Karpas-422 (cell line): Measurements from ENCODE around the gene NOL12. TPM values are rescaled to one million over a fixed set of nuclear protein-coding genes. Genes with fewer than 3 reads are reported as not detected.

Experiments
- DNase-seq: peaks from one replicate; pipeline ENCODE4 v3.0.0-alpha.2; 2015
- H2AFZ ChIP-seq: fragments of 200-600 bp; sonication (generic); 2 replicates; pipeline ENCODE4 v1.6.1; 2014; ENCODE audit warnings: antibody characterized with exemption, low read length, mixed read lengths
- H3K27ac ChIP-seq: fragments of 200-600 bp; sonication (generic); 2 replicates; pipeline ENCODE4 v1.5.1; 2014; ENCODE audit warnings: mild to moderate bottlenecking, low read length, moderate library complexity
- H3K27me3 ChIP-seq: fragments of 200-600 bp; sonication (generic); 2 replicates; pipeline ENCODE4 v1.6.1; 2014; ENCODE audit warnings: low read length, mixed read lengths
- H3K36me3 ChIP-seq: fragments of 200-600 bp; sonication (generic); 2 replicates; pipeline ENCODE4 v1.6.1; 2014; ENCODE audit warnings: low read length, mixed read lengths; ENCODE audit not compliant: insufficient read depth
- H3K4me1 ChIP-seq: fragments of 200-600 bp; sonication (generic); 2 replicates; pipeline ENCODE4 v1.6.1; 2014; ENCODE audit warnings: mild to moderate bottlenecking, low read length, mixed read lengths
- H3K4me2 ChIP-seq: fragments of 200-600 bp; sonication (generic); 2 replicates; pipeline ENCODE4 v1.6.1; 2014; ENCODE audit warnings: low read length, low read depth, mild to moderate bottlenecking; ENCODE audit not compliant: poor library complexity, severe bottlenecking
- H3K4me3 ChIP-seq: fragments of 200-600 bp; sonication (generic); 2 replicates; pipeline ENCODE4 v1.5.1; 2014; ENCODE audit warnings: mild to moderate bottlenecking, antibody characterized with exemption, low read length, mixed read lengths
- H3K79me2 ChIP-seq: fragments of 200-600 bp; sonication (generic); 2 replicates; pipeline ENCODE4 v1.6.1; 2014; ENCODE audit warnings: mild to moderate bottlenecking, low read length, mixed read lengths
- H3K9ac ChIP-seq: fragments of 200-600 bp; sonication (generic); 2 replicates; pipeline ENCODE4 v1.6.0; 2014; ENCODE audit warnings: low read length
- H3K9me2 ChIP-seq: fragments of 200-600 bp; sonication (generic), shearing (Covaris generic); replicated peaks from 2 replicates; pipeline ENCODE4 v1.6.0; 2014; ENCODE audit warnings: mild to moderate bottlenecking, low read length, moderate library complexity; ENCODE audit not compliant: insufficient read depth
- H3K9me3 ChIP-seq: fragments of 300-700, 200-600 bp; sonication (generic); 2 replicates; pipeline ENCODE4 v1.6.1; 2014; ENCODE audit warnings: low read length, mixed read lengths
- H4K20me1 ChIP-seq: fragments of 200-600 bp; sonication (generic); 2 replicates; pipeline ENCODE4 v1.6.1; 2014; ENCODE audit warnings: mild to moderate bottlenecking, antibody characterized with exemption, low read length, low read depth; ENCODE audit not compliant: insufficient read depth
- small RNA-seq: library from RNA; depleted of rRNA; stranded (forward); fragments of <200 nt; gene quantifications from one replicate; pipeline ENCODE3, GENCODE V24; 2014
- total RNA-seq: library from RNA; depleted of rRNA; stranded (reverse); fragments of >200 nt; shearing (Covaris generic); gene quantifications from 2 replicates; pipeline ENCODE4 v1.2.3, GENCODE V29; 2014; ENCODE audit warnings: low replicate concordance; rRNA removed

NOL12 gene
- total RNA-seq, 1 experiment from 2014 or later = 12.3 TPM

GRCh38 chr22:37734964-37735451 is 48.9 kb downstream of the NOL12 start:
- no peak for DNase-seq
- Histone ChIP-seq H3K4me2 (no peak overlapping the region), H3K9me3 (no peaks in the 10 kb centered on the region), H3K9me2 (no peaks in the 10 kb centered on the region), H3K4me1 (no peaks in the 10 kb centered on the region), H3K36me3 (no peaks in the 10 kb centered on the region), H3K9ac (no peak overlapping the region), H3K27ac (no peak overlapping the region), H3K27me3 (no peaks in the 10 kb centered on the region), H2AFZ (no peak overlapping the region), H3K4me3 (no peak overlapping the region), H4K20me1 (no peaks in the 10 kb centered on the region), H3K79me2 (no peaks in the 10 kb centered on the region)

DNA sequence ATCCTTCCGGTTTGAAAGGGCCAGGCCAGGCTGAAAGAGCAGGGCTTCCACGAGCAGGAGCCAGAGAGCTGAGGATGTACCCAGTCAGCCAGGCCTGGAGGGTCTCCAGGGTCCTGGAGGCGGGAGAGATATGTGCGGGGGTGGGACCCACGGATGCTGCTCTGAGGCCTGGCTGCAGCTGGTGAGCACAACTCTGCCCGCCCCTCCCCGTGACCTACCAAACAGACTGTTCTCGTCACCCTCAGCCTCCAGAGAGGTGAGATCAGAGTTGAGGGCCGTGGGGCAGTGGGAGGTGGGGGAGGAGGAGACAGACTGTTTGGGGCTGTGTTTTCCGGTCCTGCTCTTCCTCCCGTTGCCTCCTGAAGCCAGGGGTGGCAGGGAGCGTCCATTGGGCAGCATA is 52.9 kb downstream of the NOL12 start:
- no peak for DNase-seq
- no peak overlapping the region for H3K9ac ChIP-seq

GRCh38 chr22:37739611-37740049 is 53.5 kb downstream of the NOL12 start:
- no peaks in the 10 kb centered on the region for H3K9me2 ChIP-seq
- H3K4me1 ChIP-seq = peaks cover 4% of the 10 kb centered on the region; the same call in 1 of the 2 replicates
- H3K36me3 ChIP-seq = no peaks in the 10 kb centered on the region
- no peak overlapping the region for H3K27ac ChIP-seq
- no peaks in the 10 kb centered on the region for H3K79me2 ChIP-seq
- no peak overlapping the region for H3K4me3 ChIP-seq
- no peaks in the 10 kb centered on the region for H3K9me3 ChIP-seq
- DNase-seq = no peak
- H3K4me2 ChIP-seq = no peak overlapping the region
- H3K27me3 ChIP-seq = no peaks in the 10 kb centered on the region
- H4K20me1 ChIP-seq = no peaks in the 10 kb centered on the region
- H3K9ac ChIP-seq = no peak overlapping the region
- no peak overlapping the region for H2AFZ ChIP-seq

More for the DNA sequence above, 52.9 kb downstream of the NOL12 start:
- H3K36me3 ChIP-seq = no peaks in the 10 kb centered on the region
- H3K4me1 ChIP-seq = no peaks in the 10 kb centered on the region
- H4K20me1 ChIP-seq = no peaks in the 10 kb centered on the region
- H3K27me3 ChIP-seq = no peaks in the 10 kb centered on the region
- no peak overlapping the region for H3K4me2 ChIP-seq
- no peak overlapping the region for H3K27ac ChIP-seq
- no peaks in the 10 kb centered on the region for H3K9me2 ChIP-seq
- H3K9me3 ChIP-seq = no peaks in the 10 kb centered on the region
- no peaks in the 10 kb centered on the region for H3K79me2 ChIP-seq
- H3K4me3 ChIP-seq = no peak overlapping the region
- no peak overlapping the region for H2AFZ ChIP-seq

GRCh38 chr22:37740455-37741311 is 54.5 kb downstream of the NOL12 start:
- Histone ChIP-seq H3K4me3 (no peak overlapping the region), H4K20me1 (no peaks in the 10 kb centered on the region), H3K27me3 (no peaks in the 10 kb centered on the region), H3K36me3 (no peaks in the 10 kb centered on the region), H3K79me2 (peaks cover 8% of the 10 kb centered on the region), H3K4me1 (peaks cover 12% of the 10 kb centered on the region), H3K9me2 (no peaks in the 10 kb centered on the region), H2AFZ (no peak overlapping the region), H3K4me2 (no peak overlapping the region), H3K27ac (no peak overlapping the region), H3K9me3 (no peaks in the 10 kb centered on the region), H3K9ac (no peak overlapping the region)
- no peak for DNase-seq

DNA sequence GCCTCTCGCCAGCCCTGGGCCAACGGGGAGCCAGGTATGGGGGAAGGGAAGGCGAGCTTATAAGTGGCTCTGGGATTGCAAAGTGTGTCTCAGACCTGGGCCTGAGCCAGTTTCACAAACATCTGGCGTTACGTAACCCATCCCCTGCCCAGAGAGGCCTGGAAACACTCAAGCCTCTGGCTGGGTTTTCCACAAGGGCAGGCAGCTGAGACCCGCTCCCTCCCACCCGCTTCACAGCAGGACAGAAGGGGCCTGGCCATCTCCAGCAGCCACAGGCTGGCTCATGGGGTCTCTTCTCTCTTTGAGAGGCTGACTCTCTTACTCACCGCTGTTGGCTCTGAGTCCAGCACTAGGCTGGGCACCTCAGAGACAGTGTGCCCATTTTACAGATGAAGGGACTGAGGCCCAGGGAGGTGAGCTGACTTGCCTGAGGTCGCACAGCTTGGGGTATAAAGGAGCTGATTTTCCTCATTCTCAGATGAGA is 55.2 kb downstream of the NOL12 start:
- no peak for DNase-seq
- no peak overlapping the region for H3K4me2 ChIP-seq
- H3K4me3 ChIP-seq = no peak overlapping the region
- peaks cover 9% of the 10 kb centered on the region for H3K79me2 ChIP-seq
- H3K9me2 ChIP-seq = no peaks in the 10 kb centered on the region
- no peaks in the 10 kb centered on the region for H3K27me3 ChIP-seq
- no peak overlapping the region for H3K9ac ChIP-seq
- peaks cover 12% of the 10 kb centered on the region for H3K4me1 ChIP-seq
- H2AFZ ChIP-seq = no peak overlapping the region
- H4K20me1 ChIP-seq = no peaks in the 10 kb centered on the region
- no peaks in the 10 kb centered on the region for H3K9me3 ChIP-seq
- no peak overlapping the region for H3K27ac ChIP-seq
- no peaks in the 10 kb centered on the region for H3K36me3 ChIP-seq

DNA sequence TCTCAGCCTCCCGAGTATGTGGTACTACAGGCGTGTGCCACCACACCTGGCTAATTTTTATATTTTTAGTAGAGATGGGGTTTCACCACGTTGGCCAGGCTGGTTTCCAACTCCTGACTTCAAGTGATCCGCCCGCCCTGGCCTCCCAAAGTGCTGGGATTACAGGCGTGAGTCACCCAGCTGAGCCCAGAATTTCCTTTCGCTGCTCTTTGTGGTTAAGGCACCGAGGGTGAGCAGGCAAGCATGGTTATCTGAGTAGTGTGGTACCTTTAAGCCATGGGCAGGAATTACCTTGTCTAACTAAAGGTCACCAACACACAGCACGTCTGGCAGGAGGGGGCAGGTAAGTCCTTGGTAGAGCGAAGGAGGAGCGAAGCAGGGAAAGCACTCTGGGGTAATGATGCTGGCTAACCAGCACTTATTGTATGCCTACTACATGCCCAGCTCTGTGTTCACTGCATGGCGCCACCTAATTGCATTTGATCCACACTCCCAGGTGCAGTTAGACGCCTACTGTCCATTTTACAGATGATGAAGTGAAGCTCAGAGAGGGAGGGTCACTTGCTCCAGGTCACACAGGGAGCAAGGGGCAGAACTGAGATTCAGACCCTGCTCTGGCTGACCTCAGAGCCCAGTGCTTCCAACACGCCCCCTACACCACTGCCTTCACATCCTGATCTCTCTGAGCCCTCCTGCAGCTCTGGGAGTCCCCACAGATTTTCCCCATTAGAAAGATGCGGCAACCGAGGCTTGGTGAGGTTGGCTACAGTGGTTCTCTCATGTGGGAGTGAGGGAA is 56.4 kb downstream of the NOL12 start:
- Histone ChIP-seq H3K4me2 (no peak overlapping the region), H3K4me1 (peaks cover 18% of the 10 kb centered on the region), H3K36me3 (no peaks in the 10 kb centered on the region), H3K9me2 (no peaks in the 10 kb centered on the region), H3K79me2 (peaks cover 21% of the 10 kb centered on the region), H3K9me3 (no peaks in the 10 kb centered on the region), H3K27me3 (no peaks in the 10 kb centered on the region), H3K4me3 (no peak overlapping the region), H3K9ac (no peak overlapping the region), H3K27ac (no peak overlapping the region), H4K20me1 (no peaks in the 10 kb centered on the region), H2AFZ (no peak overlapping the region)
- no peak for DNase-seq

Small RNA genes within 50 kb of the gene (small RNA-seq; reads per million reads assigned to genes)
- gene RN7SL385P = not detected

Other genes with a start within 250 kb of the NOL12 start
- gene MFNG, start 200.0 kb upstream of the NOL12 start, total RNA-seq = 91.1 and 105 TPM in 2 replicates
- gene CARD10, start 166.9 kb upstream of the NOL12 start, total RNA-seq = not detected in 2 replicates
- gene CDC42EP1, start 125.9 kb upstream of the NOL12 start, total RNA-seq = not detected in 2 replicates
- not detected in 2 replicates for gene LGALS2, start 106.3 kb upstream of the NOL12 start, total RNA-seq
- gene GGA1, start 77.5 kb upstream of the NOL12 start, total RNA-seq = 64.3 and 97.3 TPM in 2 replicates
- gene SH3BP1, start 46.7 kb upstream of the NOL12 start, total RNA-seq = 43.2 and 50.4 TPM in 2 replicates
- gene PDXP, start 27.6 kb upstream of the NOL12 start, total RNA-seq = 75.3 and 78.9 TPM in 2 replicates
- gene LGALS1, start 10.7 kb upstream of the NOL12 start, total RNA-seq = 288 and 308 TPM in 2 replicates
- gene TRIOBP, start 10.7 kb downstream of the NOL12 start, total RNA-seq = 14.6 and 45.6 TPM in 2 replicates
- 36.6 and 87.8 TPM in 2 replicates for gene GCAT, start 121.6 kb downstream of the NOL12 start, total RNA-seq
- not detected in 2 replicates for gene GALR3, start 137.0 kb downstream of the NOL12 start, total RNA-seq
- 25.6 and 30.1 TPM in 2 replicates for gene ANKRD54, start 158.0 kb downstream of the NOL12 start, total RNA-seq
- 363 and 488 TPM in 2 replicates for gene EIF3L, start 163.1 kb downstream of the NOL12 start, total RNA-seq
- gene MICALL1, start 220.0 kb downstream of the NOL12 start, total RNA-seq = 14.3 and 25.2 TPM in 2 replicates